Measurements from ENCODE around the gene M6PR. TPM values are rescaled to one million over a fixed set of nuclear protein-coding genes. Genes with fewer than 3 reads are reported as not detected.
A peak's percentile ranks its signal among the peaks of the same experiment; 100 is the strongest.
"Not testable (repeated sequence)": the region's sequence is repeated elsewhere in the genome, so short reads cannot be mapped to it uniquely, and the experiment has no call there.

M6PR gene
- total RNA-seq, 4 donors from 2014 or later = 79.5 to 105 (median 90.2) TPM

DNA sequence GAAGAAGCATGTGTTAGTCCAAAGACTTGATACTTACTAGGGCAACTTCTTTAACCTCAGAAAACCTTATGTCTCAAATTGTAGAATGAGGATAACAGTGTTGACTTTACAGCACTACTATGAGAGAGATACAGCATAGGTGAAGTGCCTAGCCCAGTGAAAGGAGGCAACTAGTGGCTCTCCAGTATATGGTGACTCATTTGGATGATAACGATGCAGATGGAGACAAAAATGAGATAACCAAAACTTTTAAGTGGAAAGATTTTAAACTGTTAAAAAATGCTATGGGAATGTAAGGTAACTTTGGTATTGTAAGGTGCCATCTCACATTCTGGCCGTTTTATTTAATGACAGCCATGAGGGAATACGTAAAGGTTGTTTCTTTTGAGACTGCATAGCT lies 32.4 kb downstream of the M6PR start:
- Histone ChIP-seq H3K4me3 (no peak overlapping the region), H3K36me3 (peaks cover 0 to 37% of the 10 kb centered on the region in 2 donors), H3K9me3 (no peaks in the 10 kb centered on the region), H3K27me3 (no peaks in the 10 kb centered on the region), H3K4me1 (peaks cover 8 to 41% (median 9%) of the 10 kb centered on the region in 3 donors), H3K27ac (no peak overlapping the region)
- no peak for ATAC-seq
- TF ChIP-seq EP300 (IDR thresholded peaks at IDR 0.05) = no peak
- no peak for TF ChIP-seq POLR2AphosphoS5 (IDR thresholded peaks at IDR 0.05)
- TF ChIP-seq, protein P1, sequence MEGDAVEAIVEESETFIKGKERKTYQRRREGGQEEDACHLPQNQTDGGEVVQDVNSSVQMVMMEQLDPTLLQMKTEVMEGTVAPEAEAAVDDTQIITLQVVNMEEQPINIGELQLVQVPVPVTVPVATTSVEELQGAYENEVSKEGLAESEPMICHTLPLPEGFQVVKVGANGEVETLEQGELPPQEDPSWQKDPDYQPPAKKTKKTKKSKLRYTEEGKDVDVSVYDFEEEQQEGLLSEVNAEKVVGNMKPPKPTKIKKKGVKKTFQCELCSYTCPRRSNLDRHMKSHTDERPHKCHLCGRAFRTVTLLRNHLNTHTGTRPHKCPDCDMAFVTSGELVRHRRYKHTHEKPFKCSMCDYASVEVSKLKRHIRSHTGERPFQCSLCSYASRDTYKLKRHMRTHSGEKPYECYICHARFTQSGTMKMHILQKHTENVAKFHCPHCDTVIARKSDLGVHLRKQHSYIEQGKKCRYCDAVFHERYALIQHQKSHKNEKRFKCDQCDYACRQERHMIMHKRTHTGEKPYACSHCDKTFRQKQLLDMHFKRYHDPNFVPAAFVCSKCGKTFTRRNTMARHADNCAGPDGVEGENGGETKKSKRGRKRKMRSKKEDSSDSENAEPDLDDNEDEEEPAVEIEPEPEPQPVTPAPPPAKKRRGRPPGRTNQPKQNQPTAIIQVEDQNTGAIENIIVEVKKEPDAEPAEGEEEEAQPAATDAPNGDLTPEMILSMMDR (IDR thresholded peaks at IDR 0.05) = no peak
- TF ChIP-seq POLR2A (IDR thresholded peaks at IDR 0.05) = no peak
- WGBS, 2 donors (ENCODE audit: low coverage in 1 of 2) = 70 to 89% methylated on average over 3 of the region's 3 CpGs

DNA sequence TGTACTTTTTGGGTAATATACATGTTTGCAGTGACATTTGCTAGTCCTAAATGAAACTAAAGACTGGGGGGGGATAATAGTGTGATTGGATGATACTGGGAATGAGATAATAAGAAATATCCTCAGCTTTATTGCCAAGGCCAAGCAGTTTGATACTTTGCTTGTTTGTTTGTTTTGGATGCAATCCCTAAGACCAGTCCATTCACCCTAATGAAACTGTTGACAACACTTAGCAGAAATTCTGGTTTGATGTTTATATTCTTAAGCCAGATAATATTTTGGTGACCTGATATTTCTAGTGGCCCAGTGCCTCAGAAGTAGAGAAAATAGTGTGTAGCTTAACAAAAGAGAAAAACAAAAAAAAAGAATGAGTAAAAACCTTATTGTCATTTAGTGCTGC lies 33.3 kb downstream of the M6PR start:
- ATAC-seq = no peak
- Histone ChIP-seq H3K36me3 (peaks cover 0 to 29% of the 10 kb centered on the region in 2 donors), H3K9me3 (no peaks in the 10 kb centered on the region), H3K4me1 (peaks cover 8 to 41% (median 9%) of the 10 kb centered on the region in 3 donors), H3K27ac (no peak overlapping the region), H3K27me3 (no peaks in the 10 kb centered on the region), H3K4me3 (no peak overlapping the region)
- no peak for TF ChIP-seq EP300 (IDR thresholded peaks at IDR 0.05)
- no peak for TF ChIP-seq POLR2A (IDR thresholded peaks at IDR 0.05)
- TF ChIP-seq, protein P1 (IDR thresholded peaks at IDR 0.05) = no peak
- no peak for TF ChIP-seq POLR2AphosphoS5 (IDR thresholded peaks at IDR 0.05)

DNA sequence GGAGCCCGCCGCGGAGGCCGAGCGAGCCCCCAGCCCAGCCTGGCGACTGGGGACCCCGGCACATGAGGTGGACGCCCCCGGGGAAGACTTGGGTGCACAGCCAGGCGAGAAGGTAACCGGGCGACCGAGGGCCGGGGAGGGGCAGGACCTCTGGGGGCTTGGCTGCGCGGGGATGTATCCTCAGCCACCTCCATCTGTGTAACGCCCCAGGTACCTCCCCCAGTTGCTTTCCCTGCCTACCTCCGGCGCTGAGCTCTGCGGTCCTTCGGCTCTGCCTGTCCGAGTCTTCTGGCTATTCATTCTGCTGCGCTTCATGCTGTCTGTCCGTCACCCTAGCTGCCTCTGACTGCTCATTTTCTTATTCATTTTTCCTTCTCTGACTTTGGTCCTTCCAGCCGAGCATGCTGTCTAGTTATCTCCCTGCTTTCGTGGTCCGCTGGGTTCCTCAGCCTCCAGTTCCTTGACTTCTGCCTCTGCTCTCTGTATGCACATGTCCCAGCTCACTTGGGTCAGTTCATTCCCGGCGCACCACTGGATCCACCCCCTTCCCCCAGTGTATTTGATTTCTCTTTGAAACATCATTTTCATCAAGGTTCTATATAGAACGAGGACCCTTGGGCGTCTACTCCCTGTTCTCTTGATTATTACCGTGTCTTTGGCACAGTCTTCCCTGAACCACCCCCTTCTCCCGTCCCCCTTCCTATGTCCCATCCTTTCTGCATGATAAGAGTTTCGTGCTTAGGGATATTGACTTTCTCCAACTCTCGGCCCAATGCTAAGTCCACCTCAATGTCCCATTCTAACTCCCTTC lies 34.5 kb downstream of the M6PR start:
- Histone ChIP-seq H3K4me1 (peaks cover 8 to 41% (median 9%) of the 10 kb centered on the region in 3 donors), H3K9me3 (no peaks in the 10 kb centered on the region), H3K4me3 (peak overlapping the region; percentile 77 to 90), H3K27ac (peak overlapping the region; percentile 21 to 94 (median 92)), H3K36me3 (peaks cover 0 to 18% of the 10 kb centered on the region in 2 donors), H3K27me3 (no peaks in the 10 kb centered on the region)
- WGBS, 2 donors (ENCODE audit: low coverage in 1 of 2) = 1 to 8% methylated on average over 6 to 15 of the region's 35 CpGs
- TF ChIP-seq POLR2A (IDR thresholded peaks at IDR 0.05) = no peak
- TF ChIP-seq, protein P1 (IDR thresholded peaks at IDR 0.05) = no peak
- TF ChIP-seq EP300 (IDR thresholded peaks at IDR 0.05) = no peak
- TF ChIP-seq POLR2AphosphoS5 (IDR thresholded peaks at IDR 0.05) = no peak
- ATAC-seq = peak; percentile 62

DNA sequence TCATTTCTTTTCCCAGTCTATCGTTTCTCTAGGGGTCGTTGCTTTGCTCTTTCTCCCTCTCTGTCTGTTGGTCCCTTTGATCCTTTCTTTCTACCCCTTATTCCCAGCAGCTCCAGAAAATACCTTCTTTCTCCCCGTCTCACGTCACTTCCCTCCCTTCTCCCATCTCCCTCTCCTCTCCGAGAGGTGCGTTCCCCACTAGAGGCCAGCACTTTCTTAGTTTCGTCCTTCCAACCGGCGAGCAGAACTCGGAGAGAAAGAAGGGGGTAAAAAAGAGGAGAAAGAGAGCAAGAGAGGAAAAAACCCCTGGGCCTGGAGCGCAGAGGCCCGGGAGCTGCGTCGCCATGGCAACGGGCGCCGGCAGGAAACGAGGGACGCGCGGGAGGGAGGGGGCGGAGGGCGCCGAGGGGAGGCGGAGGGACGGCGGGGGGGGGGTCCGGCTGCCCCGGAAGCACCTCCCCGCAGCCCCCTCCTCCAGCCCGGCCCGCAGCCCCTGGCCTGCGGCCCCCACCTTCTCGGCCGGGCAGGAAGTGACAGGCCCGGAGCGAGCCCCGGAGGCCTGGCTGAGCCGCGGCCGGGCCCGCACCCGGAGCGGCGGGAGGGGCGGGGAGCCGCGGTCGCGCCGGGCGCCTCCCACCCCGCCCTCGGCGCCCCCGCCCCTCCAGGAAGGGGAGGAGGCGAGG lies 35.3 kb downstream of the M6PR start, which contains the start of gene PHC1:
Gene PHC1 (plus strand): TSS at position 477 of the 683 bp plus-strand sequence. CDS start 3,169 bp downstream, outside the sequence.
- 0% methylated on average over 2 to 4 of the region's 57 CpGs for WGBS, 2 donors (ENCODE audit: low coverage in 1 of 2)
- H3K27me3 ChIP-seq, H3K9me3 ChIP-seq: not testable (repeated sequence)
- peak; percentile 86 for ATAC-seq
- Histone ChIP-seq H3K4me3 (peak within 1 kb of the TSS; percentile 77 to 90), H3K36me3 (peaks cover 0 to 10% of the 10 kb centered on the region in 2 donors), H3K4me1 (peaks cover 8 to 41% (median 9%) of the 10 kb centered on the region in 3 donors), H3K27ac (peak within 1 kb of the TSS; percentile 80 to 94 (median 92))
- TF ChIP-seq POLR2AphosphoS5 (IDR thresholded peaks at IDR 0.05) = peak; percentile 35
- TF ChIP-seq, protein P1 (IDR thresholded peaks at IDR 0.05) = peak in 3 of 4 experiments; percentile 44 to 50 (median 46)
